ENCODE results near the gene RBM15B. TPM values are rescaled to one million over a fixed set of nuclear protein-coding genes. Genes with fewer than 3 reads are reported as not detected.

Gene RBM15B
- polyA plus RNA-seq, 1 experiment: 11.9 TPM

- CTCF ChIA-PET: interaction anchor here (0.8 kb wide), 1 partner anchor 38 kb away, joined by 3 read pairs; no protein-coding TSS in a partner anchor
- peaks cover 26% of the 10 kb centered on the region for H3K36me3 ChIP-seq (ENCODE audit: control insufficient read depth, insufficient read depth, low read length)
- no peak overlapping the region for H3K4me3 ChIP-seq (ENCODE audit: low read depth, low read length)
- TF ChIP-seq, protein P1, sequence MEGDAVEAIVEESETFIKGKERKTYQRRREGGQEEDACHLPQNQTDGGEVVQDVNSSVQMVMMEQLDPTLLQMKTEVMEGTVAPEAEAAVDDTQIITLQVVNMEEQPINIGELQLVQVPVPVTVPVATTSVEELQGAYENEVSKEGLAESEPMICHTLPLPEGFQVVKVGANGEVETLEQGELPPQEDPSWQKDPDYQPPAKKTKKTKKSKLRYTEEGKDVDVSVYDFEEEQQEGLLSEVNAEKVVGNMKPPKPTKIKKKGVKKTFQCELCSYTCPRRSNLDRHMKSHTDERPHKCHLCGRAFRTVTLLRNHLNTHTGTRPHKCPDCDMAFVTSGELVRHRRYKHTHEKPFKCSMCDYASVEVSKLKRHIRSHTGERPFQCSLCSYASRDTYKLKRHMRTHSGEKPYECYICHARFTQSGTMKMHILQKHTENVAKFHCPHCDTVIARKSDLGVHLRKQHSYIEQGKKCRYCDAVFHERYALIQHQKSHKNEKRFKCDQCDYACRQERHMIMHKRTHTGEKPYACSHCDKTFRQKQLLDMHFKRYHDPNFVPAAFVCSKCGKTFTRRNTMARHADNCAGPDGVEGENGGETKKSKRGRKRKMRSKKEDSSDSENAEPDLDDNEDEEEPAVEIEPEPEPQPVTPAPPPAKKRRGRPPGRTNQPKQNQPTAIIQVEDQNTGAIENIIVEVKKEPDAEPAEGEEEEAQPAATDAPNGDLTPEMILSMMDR (IDR thresholded peaks at IDR 0.05; ENCODE audit: insufficient read depth, low read depth, low read length): no peak
- POLR2A ChIA-PET: interaction anchor here (0.6 kb wide), 1 partner anchor 146 kb away, joined by 4 read pairs; no protein-coding TSS in a partner anchor
- no peak for DNase-seq (ENCODE audit: low read depth)
- H3K27me3 ChIP-seq (ENCODE audit: control insufficient read depth, insufficient read depth, low read length): no peaks in the 10 kb centered on the region
Measured at GRCh38 chr3:51396401-51396800, 5.3 kb downstream of the RBM15B start.

DNA sequence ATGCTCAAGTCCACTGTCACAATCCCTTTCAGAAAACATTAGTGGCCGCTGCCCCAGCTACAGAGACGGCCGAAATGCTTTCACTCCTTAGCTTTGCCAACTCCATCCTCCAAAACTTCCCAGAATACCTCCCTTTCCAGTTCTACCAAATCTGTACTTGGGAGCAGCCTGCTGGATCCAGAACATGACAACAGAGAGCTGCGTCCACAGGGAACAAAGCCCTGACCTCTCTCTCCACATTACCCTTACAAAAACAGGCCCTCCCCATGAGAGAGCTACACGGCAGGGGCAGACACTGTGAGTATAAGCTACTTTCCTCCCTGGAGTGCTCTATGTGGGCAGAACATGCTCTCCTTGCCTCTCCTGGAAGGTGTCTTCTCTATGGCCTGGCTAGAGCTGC is 6.3 kb downstream of the RBM15B start:
- H3K36me3 ChIP-seq (ENCODE audit: control insufficient read depth, insufficient read depth, low read length): peaks cover 25% of the 10 kb centered on the region
- CTCF ChIA-PET: interaction anchor here (2.3 kb wide), 1 partner anchor 8 kb away, joined by 9 read pairs; no protein-coding TSS in a partner anchor
- TF ChIP-seq, protein P1 (IDR thresholded peaks at IDR 0.05; ENCODE audit: insufficient read depth, low read depth, low read length): no peak
- no peak overlapping the region for H3K4me3 ChIP-seq (ENCODE audit: low read depth, low read length)
- no peaks in the 10 kb centered on the region for H3K27me3 ChIP-seq (ENCODE audit: control insufficient read depth, insufficient read depth, low read length)
- no peak for DNase-seq (ENCODE audit: low read depth)
- POLR2A ChIA-PET: interaction anchor here (0.6 kb wide), 1 partner anchor 11 kb away, joined by 5 read pairs; no protein-coding TSS in a partner anchor

DNA sequence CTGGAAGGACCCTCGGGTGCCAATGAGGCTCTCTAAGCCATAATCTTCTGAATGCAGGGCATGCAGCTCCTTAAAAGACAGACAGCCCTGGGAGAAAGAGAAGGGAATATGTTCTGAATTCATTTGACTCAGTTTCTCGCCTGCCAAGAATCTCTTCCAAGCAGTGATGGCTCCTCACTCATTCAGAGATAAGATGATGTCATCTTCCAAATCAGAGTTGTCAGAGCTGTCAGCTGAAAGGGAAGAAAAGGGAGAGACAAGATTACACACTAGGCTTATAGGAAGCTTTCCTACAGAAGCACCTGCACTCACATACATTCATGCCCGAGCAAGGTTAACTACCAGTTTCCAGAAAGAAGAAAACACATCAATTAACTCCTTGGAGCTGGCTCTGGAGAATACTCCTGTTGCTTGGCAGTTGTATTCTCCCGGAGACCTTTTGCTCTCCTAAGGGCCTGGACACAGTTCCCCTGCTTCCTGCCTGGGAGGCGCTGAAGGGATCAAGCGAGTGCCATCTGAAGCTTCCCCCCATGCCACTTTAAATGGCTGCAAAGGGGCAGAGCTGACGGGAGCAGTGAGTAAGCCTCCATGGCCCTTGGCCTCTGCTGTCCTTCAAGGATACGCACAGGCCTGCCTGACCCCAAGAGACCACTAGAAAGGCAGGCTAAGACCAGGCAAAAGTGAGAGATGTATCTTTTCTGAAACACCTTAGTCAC is 7.7 kb downstream of the RBM15B start:
- Histone ChIP-seq H3K36me3 (ENCODE audit: control insufficient read depth, insufficient read depth, low read length) (peaks cover 17% of the 10 kb centered on the region), H3K27me3 (ENCODE audit: control insufficient read depth, insufficient read depth, low read length) (no peaks in the 10 kb centered on the region), H3K4me3 (ENCODE audit: low read depth, low read length) (no peak overlapping the region)
- POLR2A ChIA-PET: no interaction called here
- no peak for DNase-seq (ENCODE audit: low read depth)
- CTCF ChIA-PET: interaction anchor here (0.9 to 2.3 kb wide), 3 partner anchors 9 to 72 kb away, joined by 3 to 9 read pairs (median 3); no protein-coding TSS in a partner anchor
- TF ChIP-seq, protein P1 (IDR thresholded peaks at IDR 0.05; ENCODE audit: insufficient read depth, low read depth, low read length): no peak

DNA sequence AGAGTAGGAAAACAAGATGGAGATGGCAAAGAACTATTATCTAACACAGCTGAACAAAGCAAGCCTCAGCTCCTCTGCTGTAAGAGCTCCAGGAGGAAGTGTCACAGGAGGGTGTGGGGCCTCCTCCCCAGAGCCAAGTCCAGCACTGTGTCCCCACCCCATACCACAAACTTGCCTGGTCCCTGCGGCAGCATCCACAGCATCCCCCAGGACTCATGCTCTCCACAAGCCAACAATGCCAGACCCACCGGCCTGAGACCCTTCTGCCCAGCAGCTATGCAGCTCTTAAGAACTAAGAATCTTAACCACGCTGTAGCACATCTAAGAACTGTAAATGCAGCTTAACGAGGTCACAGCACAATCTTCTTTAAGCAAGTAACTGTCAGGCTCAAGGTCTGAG is 9.1 kb downstream of the RBM15B start:
- ChIA-PET CTCF (interaction anchor here (2.1 kb wide), 1 partner anchor 11 kb away, joined by 6 read pairs; no protein-coding TSS in a partner anchor), POLR2A (no interaction called here)
- TF ChIP-seq, protein P1 (IDR thresholded peaks at IDR 0.05; ENCODE audit: insufficient read depth, low read depth, low read length): no peak
- DNase-seq (ENCODE audit: low read depth): no peak
- H3K36me3 ChIP-seq (ENCODE audit: control insufficient read depth, insufficient read depth, low read length): peaks cover 13% of the 10 kb centered on the region
- no peaks in the 10 kb centered on the region for H3K27me3 ChIP-seq (ENCODE audit: control insufficient read depth, insufficient read depth, low read length)
- no peak overlapping the region for H3K4me3 ChIP-seq (ENCODE audit: low read depth, low read length)

- Histone ChIP-seq H3K4me3 (ENCODE audit: low read depth, low read length) (no peak overlapping the region), H3K27me3 (ENCODE audit: control insufficient read depth, insufficient read depth, low read length) (no peaks in the 10 kb centered on the region), H3K36me3 (ENCODE audit: control insufficient read depth, insufficient read depth, low read length) (peaks cover 10% of the 10 kb centered on the region)
- no peak for DNase-seq (ENCODE audit: low read depth)
- ChIA-PET POLR2A (no interaction called here), CTCF (interaction anchor here (0.6 to 1.1 kb wide), 3 partner anchors 9 to 884 kb away, joined by 3 read pairs; no protein-coding TSS in a partner anchor)
- TF ChIP-seq, protein P1 (IDR thresholded peaks at IDR 0.05; ENCODE audit: insufficient read depth, low read depth, low read length): no peak
Measured at GRCh38 chr3:51401735-51402134, 10.7 kb downstream of the RBM15B start.

Data from BJ (cell line).